ENCODE data around the gene SUGCT.
"Not testable (repeated sequence)": the region's sequence is repeated elsewhere in the genome, so short reads cannot be mapped to it uniquely, and the experiment has no call there.

The SUGCT gene

DNA sequence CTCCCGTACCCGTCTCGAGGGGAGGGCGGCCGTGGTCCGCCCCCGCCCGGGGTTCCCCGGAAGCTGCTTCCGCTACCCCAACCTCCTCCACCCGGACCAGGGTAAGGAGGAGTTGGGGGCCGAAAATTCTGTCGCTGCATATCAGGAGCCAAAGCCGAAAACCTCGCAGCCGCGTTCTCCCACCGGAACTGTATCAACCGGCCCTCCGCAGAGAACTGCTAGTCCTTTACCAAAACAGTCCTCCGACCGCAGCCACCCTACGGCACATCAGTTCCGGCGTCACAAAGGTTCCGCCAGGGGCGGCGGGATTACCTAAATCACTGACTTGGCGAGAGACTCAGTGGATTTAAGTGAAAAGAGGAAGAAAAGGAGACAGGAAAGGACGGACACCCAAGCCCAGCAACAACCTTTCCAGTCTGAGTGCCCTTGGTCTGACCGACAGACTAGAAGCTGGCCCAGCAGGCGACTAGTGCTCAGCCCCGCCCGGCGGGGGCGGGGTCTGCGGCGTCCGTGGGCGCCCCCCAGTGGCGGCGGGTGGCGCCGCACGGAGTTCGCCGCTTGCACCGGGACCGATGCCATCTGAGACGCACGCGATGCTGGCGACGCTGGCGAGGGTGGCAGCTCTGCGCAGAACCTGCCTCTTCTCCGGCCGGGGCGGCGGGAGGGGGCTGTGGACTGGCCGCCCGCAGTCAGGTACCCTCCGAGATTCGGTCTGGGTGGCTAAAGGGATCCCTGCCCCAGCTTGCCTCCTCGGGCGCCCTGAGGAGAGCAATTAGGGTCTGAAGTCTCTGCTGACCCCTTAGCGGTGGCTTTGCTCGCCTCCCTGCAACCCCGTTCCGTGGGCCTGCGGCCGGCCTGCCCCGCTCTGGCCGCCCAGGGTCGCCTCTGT, at the start of gene SUGCT, which contains the start of gene MPLKIP:
SUGCT (plus strand) TSS at position 578 of the 889 bp plus-strand sequence.
MPLKIP (minus strand) TSS at position 195 of the 889 bp plus-strand sequence; CDS start at position 140, 55 bp downstream.
- peak; percentile 85 for DNase-seq (ENCODE audit: low spot score)

DNA sequence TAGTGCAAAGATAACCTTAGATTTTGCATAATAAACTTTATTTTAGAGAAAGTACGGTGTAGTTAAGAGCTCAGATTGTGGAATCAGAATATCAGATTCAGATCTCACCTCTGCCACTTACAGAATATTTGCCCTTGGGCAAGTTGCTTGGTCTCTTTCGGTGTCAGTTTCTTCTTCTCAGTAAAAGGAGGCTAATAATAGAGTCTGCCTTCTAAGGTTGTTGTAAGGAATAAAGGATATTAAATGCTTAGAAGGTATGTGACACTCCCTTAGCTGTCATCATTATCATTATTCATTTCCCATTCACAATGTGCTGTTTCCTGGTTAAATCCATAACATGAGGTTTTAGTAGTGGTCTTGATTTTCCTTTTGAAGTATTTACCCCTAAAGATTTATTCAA, 42.6 kb upstream of the SUGCT start:
- no peak for DNase-seq (ENCODE audit: low spot score)

DNA sequence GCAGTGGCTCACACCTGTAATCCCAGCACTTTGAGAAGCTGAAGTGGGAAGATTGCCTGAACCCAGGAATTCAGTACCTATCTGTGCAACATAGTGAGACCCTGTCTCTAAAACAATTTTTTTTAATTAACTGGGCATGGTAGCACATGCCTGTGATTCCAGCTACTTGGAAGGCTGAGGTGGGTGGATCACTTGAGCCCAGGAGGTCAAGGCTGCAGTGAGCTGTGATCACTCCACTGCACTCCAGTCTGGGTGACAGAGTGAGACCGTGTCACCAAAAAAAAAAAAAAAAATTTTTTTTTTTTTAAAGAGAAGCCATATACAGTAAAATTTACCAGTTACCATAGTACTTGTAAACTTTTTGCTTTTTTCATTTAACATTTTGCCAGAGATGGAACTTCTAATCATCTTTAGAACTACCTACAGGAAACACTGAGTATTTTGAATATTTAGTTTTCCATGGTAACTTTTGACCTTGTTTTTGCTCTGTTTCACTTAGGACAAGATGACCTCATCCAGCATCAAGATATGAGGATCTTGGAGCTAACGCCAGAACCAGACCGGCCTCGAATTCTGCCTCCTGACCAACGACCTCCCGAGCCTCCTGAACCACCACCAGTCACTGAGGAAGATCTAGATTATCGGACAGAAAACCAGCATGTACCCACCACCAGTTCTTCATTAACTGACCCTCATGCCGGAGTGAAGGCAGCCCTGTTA, 41.0 kb upstream of the SUGCT start:
- DNase-seq (ENCODE audit: low spot score): no peak

DNA sequence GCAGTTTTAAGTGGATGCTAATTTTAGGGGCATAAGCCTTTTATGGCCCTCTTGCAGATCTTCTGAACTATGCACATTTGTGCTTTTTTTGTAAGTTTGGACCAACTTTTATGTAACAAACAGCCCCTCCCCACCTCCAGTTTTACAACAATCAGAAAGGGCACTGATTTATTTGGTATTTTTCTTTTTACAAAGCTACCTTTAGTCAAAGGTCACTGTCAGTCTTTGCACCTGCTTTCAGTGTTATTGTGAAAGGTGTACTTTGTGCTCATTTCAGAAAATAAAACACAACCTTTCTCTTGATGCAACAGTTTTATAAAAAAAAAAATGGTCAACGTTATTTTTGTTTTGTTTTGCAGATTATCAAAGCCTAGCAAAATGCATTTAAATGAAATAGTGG, 39.6 kb upstream of the SUGCT start:
- no peak for DNase-seq (ENCODE audit: low spot score)

DNA sequence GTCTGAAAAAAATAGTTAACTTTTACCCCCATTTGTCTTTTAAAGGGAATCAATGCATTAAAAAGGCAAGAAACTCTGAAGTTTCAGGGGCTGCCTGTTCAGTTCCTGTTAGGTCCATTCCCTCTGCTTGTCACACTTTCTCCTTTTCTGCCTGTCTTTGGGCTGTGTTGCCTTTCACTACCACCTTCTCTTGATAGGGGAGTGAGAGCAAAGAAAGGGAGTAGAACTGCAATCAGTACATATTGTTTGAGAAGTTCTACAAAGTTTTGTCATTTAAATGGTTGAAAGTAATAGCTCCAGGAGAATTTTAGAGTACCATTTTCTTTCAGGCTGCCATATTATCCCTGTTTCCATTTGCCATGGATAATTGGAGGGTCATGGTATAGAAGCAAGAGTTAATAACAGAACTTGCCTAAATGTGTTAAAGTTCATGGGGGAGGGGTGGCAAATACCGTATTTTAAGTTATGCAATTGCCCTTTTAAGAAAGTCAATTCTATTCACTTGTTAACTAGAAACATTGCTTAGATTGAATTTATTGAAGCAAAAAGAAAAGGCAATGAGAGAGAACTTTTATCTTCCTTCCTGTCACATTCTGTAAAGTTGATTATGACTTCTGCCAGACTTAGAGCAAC, 39.0 kb upstream of the SUGCT start:
- no peak for DNase-seq (ENCODE audit: low spot score)

DNA sequence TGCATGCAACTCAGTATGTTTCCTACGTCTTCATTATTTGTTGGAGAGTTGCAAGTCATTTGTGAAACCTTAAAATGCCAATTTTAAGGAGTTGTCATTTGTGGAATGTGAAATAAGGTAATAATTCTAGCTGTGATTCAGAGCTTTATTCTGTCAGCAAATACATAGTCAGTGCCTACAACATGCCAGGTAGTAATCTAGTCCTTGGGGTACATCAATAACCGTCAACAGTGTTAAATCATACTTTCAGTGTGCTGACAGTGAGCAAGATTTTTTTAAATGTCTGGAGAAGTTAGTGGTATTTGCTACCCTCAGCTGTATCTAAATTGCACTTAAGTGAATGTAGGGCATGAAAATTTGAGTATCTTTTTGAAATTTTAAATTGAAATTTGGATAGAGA, 37.1 kb upstream of the SUGCT start:
- no peak for DNase-seq (ENCODE audit: low spot score)

DNA sequence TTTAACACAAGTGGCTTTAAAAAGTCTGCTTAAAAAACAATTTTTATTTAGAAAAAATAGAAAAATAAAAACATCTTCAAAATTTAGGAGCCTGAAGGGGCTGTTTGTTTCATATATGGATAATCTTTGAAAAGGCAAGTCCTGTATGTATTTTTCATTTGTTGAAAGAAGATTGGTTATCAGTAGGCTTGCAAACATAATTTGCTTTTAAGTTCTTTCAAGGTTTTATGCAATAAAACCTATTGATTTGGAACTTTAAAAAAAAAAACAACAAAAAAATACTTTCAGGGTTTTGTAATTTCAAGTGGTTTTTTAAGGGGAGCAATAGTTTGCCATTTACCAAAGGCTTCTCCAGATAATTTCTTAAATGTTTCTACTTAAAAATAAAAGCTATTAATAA, 36.0 kb upstream of the SUGCT start:
- no peak for DNase-seq (ENCODE audit: low spot score)

DNA sequence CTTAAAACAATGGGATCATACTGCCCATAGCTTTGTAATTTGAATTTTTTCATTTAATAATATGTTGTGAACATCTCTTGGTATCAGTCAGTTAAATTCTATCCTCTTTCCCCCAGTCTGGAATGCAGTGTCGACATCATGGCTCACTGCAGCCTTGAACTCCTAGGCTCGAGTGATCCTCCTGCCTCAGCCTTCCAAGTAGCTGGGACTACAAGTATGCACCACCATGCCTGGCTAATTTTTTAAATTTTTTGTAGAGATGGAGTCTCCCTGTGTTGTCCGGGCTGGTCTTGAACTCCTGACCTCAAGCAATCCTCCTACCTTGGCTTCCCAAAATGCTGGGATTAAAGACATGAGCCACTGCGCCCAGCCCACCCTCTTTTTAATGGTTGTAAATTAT, 35.0 kb upstream of the SUGCT start:
- no peak for DNase-seq (ENCODE audit: low spot score)

DNA sequence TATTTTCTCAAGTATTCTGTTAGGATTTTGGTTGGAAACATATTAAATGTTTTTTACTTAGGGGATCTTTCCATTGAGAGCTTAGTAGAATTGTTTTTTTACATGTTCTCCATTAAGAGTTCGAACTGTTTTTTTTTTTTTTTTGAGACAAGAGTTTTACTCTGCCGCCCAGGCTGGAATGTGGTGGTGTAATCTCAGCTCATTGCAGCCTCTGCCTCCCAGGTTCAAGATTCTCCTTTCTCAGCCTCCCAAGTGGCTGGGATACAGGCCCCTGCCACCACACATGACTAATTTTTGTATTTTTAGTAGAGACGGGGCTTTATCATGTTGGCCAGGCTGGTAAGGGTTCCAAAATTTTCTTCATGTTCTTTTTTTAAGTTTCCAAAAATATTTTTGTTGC, 33.6 kb upstream of the SUGCT start:
- no peak for DNase-seq (ENCODE audit: low spot score)

DNA sequence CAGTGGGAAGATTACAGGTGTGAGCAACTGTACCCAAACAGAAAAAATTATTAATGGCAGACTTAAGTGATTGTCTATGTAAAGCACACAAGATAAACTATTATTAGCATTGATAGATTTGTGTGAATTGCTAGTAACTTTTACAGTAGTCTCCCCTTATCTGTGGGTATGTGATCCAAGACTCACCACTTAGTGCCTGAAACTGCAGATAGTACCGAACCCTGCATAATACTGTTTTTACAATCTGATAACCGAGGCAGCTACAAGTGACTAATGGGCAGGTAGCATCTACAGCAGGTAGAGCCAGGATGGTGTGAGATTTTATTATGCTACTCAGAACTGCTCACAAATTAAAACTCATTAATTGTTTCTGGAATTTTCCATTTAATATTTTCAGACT, 31.9 kb upstream of the SUGCT start:
- no peak for DNase-seq (ENCODE audit: low spot score)

DNA sequence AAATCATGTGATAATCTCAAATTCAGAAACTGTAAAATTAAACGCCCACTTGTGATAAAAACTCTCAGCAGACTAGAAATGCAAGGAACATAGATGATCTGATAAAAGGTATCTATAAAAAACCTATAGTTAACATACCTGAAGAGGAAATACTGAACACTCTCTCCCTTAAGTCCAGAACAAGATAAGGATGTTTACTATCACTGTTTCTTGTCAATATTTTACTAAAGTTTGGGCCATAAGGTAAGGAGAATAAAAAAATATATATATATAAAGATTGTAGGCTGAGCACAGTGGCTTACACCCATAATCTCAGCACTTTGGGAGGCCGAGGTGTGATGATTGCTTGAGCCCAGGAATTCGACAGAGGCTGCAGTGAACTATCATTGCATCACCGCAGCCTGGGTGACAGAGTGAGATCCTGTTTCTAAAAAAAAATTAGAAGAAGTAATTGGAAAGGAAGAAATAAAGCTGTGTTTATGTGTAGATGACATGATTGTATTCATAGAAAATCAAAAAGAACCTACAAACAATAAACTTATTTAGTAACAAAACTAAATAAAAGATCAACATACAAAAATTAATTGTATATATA, 28.8 kb upstream of the SUGCT start:
- no peak for DNase-seq (ENCODE audit: low spot score)

DNA sequence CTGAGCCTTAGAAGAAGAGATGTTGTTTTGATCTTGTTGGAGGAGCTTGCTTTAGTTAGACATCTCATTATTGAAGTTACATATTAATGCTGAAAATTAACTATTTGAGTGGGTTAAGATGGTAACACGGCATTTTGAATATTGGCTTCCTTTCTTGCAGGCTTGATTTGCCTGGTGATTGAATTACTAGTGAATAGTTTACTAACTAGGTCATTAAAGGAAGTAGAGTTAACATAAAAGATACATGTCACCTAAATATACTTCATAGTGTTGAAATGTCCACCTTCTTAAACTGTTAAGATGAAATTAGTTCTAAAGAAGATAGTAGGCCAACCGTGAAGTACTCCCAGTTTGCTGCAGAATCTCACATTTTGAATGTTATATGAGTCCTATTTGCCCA, 18.9 kb upstream of the SUGCT start:
- DNase-seq (ENCODE audit: low spot score): no peak

DNA sequence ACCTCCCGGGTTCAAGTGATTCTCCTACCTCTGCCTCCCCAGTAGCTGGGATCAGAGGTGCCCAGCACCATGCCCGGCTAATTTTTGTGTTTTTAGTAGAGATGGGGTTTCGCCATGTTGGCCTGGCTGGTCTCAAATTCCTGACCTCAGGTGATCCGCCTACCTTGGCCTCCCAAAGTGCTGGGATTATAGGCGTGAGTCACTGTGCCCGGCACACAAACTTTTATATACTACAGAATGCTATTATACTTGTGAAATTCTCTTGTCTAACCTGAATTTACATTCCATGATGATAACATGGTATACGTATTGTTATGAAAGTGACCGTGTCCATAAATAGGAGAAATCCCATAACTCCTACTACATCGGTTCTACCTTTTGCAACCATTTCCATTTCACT, 17.6 kb upstream of the SUGCT start:
- not testable (repeated sequence) for DNase-seq (ENCODE audit: low spot score)

DNA sequence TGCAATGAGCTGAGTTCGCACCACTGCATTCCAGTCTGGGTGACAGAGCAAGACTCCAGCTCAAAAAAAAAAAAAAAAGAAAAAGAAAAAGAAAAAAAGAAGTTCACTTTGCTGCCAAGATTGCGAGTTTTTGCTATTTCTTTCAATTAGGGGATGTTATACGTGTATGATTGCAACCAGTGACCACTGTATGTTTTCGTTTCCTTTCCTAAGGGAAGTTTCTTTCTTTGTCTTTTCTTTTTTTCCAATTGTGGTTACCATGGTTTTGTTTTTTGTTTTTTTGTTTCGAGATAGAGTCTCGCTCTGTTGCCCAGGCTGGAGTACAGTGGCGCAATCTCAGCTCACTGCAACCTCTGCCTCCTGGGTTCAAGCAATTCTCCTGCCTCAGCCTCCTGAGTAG, 16.6 kb upstream of the SUGCT start:
- not testable (repeated sequence) for DNase-seq (ENCODE audit: low spot score)

DNA sequence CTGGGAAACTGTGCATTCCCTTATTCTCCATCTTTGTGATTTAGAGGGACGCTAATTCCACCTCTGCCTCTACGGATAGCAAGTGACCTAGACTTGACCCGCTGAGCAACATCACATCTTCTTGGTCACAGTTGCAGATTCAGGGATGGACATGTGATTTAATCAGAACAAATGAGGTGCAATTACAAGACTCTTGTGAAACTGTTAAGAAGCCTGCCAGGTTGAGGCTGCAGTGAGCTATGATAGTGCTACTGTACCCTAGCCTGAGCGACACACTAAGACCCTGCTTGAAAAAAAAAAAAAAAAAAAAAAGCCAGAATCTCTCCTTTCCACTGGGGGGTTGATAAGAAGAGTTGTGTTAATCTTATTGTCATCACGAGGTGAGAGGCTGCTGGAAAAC, 14.8 kb upstream of the SUGCT start:
- DNase-seq (ENCODE audit: low spot score): no peak

DNA sequence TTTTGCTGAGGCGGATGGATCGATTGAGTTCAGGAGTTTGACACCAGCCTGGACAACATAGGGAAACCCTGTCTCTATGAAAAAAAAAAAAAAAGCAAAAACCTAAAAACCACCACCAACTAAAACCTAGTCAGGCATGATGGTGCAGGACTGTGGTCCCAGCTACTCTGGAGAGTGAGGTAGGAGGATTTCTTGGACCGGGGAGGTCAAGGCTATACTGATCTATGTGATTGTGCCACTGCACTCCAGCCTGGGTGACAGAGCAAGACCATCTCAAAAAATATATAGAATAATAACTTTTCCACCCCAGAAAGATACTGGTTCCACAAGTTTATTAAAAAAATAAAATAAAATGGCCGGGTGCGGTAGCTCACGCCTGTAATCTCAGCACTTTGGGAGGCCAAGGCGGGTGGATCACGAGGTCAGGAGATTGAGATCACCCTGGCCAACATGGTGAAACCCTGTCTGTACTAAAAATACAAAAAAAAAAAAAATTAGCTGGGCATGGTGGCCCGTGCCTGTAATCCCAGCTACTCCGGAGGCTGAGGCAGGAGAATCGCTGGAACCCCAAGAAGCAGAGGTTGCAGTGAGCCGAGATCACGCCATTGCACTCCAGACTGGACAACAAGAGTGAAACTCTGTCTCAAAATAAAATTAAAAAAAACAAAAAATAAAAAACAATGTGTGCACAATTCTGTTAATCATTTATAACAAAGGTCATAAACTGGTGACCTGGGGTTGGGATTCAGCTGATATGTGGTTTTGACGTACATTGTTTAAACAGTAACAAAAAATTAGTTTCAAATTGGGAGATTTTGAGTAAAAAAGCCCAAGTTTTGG, 12.5 kb upstream of the SUGCT start:
- not testable (repeated sequence) for DNase-seq (ENCODE audit: low spot score)

DNA sequence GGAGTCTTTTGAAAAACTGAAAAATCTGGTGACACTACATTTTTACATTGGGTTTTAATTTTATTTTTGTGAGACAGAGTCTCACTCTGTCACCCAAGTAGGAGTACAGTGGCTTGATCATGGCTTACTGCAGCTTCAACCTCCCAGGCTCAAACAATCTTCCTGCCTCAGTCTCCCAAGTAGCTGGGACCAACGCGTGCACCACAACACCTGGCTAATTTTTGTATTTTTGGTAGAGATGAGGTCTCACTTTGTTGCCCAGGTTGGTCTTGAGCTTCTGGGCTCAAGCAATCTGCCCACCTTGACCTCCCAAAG, 11.9 kb upstream of the SUGCT start:
- DNase-seq (ENCODE audit: low spot score): no peak

DNA sequence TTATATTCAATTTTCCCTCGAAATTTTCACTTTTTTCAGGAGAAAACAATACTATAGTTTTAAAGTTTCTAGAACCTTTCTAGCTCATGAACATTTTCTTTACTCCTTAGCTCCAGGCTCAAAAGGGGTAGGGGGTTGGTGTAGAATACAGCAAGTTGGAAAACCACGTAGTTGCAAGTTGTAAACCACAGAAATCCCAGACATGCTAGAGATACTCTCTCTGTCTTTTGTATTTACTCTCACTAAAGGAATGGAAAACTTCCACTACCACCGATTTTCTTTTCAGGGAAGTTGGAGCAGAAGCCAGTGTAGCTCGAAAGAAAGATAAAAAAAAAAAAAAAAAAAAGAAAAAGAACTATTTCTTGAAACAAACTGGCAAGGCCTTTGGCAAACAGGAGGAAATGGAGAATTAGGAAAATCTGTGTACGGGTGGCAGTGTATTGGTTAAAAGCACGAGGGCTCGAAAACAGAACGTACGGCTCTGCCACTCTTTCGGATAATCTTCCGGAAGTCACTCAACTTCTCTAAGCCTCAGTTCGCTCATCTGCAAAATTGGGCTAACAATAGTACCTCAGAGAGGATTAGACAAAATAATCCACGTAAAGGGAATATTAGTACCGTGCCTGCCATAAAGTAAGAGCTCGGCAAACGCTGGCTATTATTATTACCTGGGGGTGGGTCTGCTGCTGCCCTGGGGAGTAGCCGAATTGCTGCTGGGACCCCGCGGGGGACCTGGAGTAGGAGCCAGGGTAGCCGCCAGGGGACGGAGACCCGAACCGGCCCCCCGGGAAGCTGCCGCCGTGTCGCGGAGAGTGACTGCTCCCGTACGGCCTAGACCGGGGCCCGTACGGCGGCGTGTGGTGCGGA, 1.0 kb upstream of the SUGCT start:
- DNase-seq (ENCODE audit: low spot score): peak; percentile 31

DNA sequence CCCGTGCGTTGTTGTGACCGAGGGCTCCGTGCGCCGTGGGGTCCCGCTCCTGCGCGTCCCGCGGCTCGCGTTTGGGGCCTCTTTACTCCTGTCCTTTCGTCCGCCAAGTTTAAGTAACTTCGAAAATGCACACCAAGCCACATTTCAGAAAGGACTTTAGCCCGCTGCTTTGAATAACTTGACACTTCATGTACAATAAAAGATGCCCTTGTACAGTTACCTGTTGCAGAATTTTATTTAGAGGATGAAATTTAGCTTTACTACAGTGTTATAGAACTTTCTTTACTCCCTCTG, 459 bp downstream of the SUGCT start:
- no peak for DNase-seq (ENCODE audit: low spot score)

DNA sequence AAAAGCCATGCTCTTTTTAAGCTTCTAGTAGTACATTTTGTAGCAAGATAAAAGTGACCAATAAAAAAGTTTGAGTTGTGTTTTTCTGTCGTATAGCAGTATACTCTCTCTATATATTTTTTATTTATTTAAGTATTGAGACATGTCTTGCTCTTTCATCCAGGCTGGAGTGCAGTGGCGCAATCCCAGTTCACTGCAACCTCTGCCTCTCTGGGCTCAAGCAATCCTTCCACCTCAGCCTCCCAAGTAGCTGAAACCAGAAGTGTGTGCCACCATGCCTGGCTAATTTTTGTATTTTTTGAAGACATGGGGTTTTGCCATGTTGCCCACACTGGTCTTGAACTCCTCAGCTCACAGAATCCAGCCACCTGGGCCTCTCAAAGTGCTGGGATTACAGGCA, 2.8 kb downstream of the SUGCT start:
- DNase-seq (ENCODE audit: low spot score): no peak

DNA sequence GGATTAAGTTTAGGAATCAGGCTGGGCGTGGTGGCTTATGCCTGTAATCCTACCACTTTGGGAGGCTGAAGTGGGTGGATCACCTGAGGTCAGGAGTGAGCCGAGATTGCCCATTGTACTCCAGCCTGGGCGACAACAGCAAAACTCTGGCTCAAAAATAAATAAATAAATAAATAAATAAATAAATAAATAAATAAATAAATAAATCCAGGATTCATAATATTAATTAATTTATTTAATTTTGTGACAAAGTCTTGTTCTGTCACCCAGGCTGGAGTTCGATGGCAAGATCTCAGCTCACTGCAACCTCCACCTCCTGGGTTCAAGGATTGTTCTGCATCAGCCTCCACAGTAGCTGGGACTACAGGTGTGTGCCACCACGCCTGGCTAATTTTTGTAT, 4.2 kb downstream of the SUGCT start:
- DNase-seq (ENCODE audit: low spot score): no peak
